Measurements from ENCODE around the gene KRTAP4-1. TPM values are rescaled to one million over a fixed set of nuclear protein-coding genes. Genes with fewer than 3 reads are reported as not detected.
"Not testable (repeated sequence)": the region's sequence is repeated elsewhere in the genome, so short reads cannot be mapped to it uniquely, and the experiment has no call there.

KRTAP4-1 gene
- total RNA-seq, 1 donor from 2014 or later, result not detected

DNA sequence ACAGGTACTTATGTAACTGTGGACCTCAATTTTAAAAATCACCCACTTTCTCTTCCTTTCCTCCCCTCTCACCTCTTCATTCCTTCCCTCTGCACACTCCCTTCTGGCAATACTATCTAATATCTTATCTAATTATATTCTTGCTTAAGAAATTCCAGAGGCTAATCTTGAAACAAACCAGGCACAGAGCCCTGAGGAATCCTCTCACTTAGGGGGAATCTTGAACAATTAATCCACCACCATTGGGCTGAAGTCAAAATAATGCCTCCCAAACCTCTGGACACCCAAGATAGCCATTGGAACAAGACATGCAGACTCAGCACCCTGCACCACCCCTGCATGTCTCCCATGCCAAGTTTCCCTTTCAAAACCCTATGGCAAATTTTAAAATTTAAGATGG lies 43.4 kb downstream of the KRTAP4-1 start:
- Mint-ChIP-seq H3K36me3 (ENCODE audit: insufficient read depth) (peaks cover 4% of the 10 kb centered on the region), H3K27ac (no peak overlapping the region), H3K4me1 (ENCODE audit: low read depth) (no peaks in the 10 kb centered on the region), H3K4me3 (ENCODE audit: low read depth) (no peak overlapping the region), H3K9me3 (ENCODE audit: low read depth) (peaks cover 36% of the 10 kb centered on the region), H3K27me3 (peaks cover 3% of the 10 kb centered on the region)
- TF ChIP-seq, protein P1, sequence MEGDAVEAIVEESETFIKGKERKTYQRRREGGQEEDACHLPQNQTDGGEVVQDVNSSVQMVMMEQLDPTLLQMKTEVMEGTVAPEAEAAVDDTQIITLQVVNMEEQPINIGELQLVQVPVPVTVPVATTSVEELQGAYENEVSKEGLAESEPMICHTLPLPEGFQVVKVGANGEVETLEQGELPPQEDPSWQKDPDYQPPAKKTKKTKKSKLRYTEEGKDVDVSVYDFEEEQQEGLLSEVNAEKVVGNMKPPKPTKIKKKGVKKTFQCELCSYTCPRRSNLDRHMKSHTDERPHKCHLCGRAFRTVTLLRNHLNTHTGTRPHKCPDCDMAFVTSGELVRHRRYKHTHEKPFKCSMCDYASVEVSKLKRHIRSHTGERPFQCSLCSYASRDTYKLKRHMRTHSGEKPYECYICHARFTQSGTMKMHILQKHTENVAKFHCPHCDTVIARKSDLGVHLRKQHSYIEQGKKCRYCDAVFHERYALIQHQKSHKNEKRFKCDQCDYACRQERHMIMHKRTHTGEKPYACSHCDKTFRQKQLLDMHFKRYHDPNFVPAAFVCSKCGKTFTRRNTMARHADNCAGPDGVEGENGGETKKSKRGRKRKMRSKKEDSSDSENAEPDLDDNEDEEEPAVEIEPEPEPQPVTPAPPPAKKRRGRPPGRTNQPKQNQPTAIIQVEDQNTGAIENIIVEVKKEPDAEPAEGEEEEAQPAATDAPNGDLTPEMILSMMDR (IDR thresholded peaks at IDR 0.05; ENCODE audit: unreplicated experiment), result no peak
- DNase-seq (ENCODE audit: low spot score, unreplicated experiment), result no peak

DNA sequence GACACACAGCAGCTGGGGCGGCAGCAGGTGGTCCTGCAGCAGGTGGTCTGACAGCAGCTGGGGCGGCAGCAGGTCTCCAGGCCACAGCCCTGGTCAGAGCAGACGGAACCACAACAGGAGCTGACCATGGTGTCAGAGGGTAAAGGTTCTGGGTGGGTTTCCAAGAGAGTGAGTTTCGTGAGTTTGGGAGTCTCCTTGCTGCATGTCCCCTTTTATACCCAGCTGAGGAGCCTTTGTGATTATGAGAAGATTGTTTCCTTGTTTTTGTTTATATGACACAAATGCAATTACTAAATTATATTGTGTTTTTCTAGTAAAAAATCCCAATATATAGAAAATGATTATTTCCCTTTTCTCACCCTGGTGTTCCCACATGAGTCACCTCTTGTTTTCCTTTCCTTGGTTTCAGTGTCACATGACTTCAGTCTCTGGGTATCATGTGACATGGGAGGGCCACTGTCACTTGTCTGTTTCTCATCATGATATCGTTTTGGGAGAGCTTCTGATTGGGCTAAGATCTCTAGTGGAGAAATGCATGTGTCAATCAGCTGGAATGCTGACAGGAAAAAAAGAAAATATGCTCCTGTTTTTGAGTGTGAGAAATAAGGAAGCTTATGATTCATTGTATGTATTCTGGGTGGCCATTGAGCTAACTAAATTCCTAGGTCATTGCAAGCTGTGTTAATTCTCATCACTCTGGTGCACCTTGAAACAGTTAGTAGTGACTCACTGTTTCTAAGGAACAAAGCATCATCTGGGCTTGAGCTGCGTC lies 44.2 kb downstream of the KRTAP4-1 start, which contains the start of gene KRTAP4-6:
KRTAP4-6 (minus strand) TSS at position 185 of the 772 bp plus-strand sequence; CDS start at position 128, 57 bp downstream.
- Mint-ChIP-seq H3K9me3 (ENCODE audit: low read depth) (peaks cover 36% of the 10 kb centered on the region), H3K27ac (no peak within 1 kb of the TSS), H3K4me3 (ENCODE audit: low read depth) (no peak within 1 kb of the TSS), H3K4me1 (ENCODE audit: low read depth) (no peaks in the 10 kb centered on the region), H3K36me3 (ENCODE audit: insufficient read depth) (peaks cover 4% of the 10 kb centered on the region), H3K27me3 (peaks cover 3% of the 10 kb centered on the region)
- TF ChIP-seq, protein P1 (IDR thresholded peaks at IDR 0.05; ENCODE audit: unreplicated experiment), result no peak
- no peak for DNase-seq (ENCODE audit: low spot score, unreplicated experiment)

DNA sequence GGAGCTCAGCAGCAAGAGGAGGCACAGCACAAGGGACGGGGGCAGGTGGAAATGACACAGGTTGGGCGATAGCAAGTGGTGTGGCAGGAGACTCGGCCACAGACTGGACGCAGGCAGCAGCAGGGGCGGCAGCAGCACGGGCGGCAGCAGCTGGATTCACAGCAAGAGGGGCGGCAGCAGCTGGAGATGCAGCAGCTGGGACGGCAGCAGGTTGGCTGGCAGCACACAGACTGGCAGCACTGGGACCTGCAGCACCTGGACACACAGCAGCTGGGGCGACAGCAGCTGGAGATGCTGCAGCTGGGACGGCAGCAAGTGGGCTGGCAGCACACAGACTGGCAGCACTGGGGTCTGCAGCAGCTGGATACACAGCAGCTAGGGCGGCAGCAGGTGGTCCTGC lies 44.8 kb downstream of the KRTAP4-1 start:
- not testable (repeated sequence) for H3K4me3 Mint-ChIP-seq (ENCODE audit: low read depth); DNase-seq (ENCODE audit: low spot score, unreplicated experiment); H3K27me3 Mint-ChIP-seq; H3K4me1 Mint-ChIP-seq (ENCODE audit: low read depth); H3K36me3 Mint-ChIP-seq (ENCODE audit: insufficient read depth); H3K27ac Mint-ChIP-seq
- peaks cover 36% of the 10 kb centered on the region for H3K9me3 Mint-ChIP-seq (ENCODE audit: low read depth)

Other genes starting within 250 kb of the KRTAP4-1 start
- gene KRT23, start 247.3 kb downstream of the KRTAP4-1 start, total RNA-seq, result 2.1 and 3.8 TPM in 2 replicates
- gene KRT39, start 218.0 kb downstream of the KRTAP4-1 start, total RNA-seq, result not detected in 2 replicates
- 0.13 TPM in 1 of 2 replicates, not detected in the other for gene KRT40, start 200.6 kb downstream of the KRTAP4-1 start, total RNA-seq
- gene KRTAP3-3, start 190.7 kb downstream of the KRTAP4-1 start, total RNA-seq, result not detected in 2 replicates
- not detected in 2 replicates for gene KRTAP3-2, start 185.0 kb downstream of the KRTAP4-1 start, total RNA-seq
- gene KRTAP3-1, start 175.8 kb downstream of the KRTAP4-1 start, total RNA-seq, result not detected in 2 replicates
- not detected in 2 replicates for gene KRTAP1-5, start 157.7 kb downstream of the KRTAP4-1 start, total RNA-seq
- gene KRTAP1-4, start 154.7 kb downstream of the KRTAP4-1 start, total RNA-seq, result not detected in 2 replicates
- gene KRTAP1-3, start 150.0 kb downstream of the KRTAP4-1 start, total RNA-seq, result not detected in 2 replicates
- gene KRTAP1-1, start 143.5 kb downstream of the KRTAP4-1 start, total RNA-seq, result not detected in 2 replicates
- not detected in 2 replicates for gene KRTAP2-1, start 137.6 kb downstream of the KRTAP4-1 start, total RNA-seq
- not detected in 2 replicates for gene KRTAP2-2, start 129.7 kb downstream of the KRTAP4-1 start, total RNA-seq
- gene KRTAP2-3, start 124.8 kb downstream of the KRTAP4-1 start, total RNA-seq, result not detected in 2 replicates
- gene KRTAP2-4, start 119.0 kb downstream of the KRTAP4-1 start, total RNA-seq, result not detected in 2 replicates
- not detected in 2 replicates for gene KRTAP4-7, start 100.8 kb downstream of the KRTAP4-1 start, total RNA-seq
- not detected in 2 replicates for gene KRTAP4-8, start 86.8 kb downstream of the KRTAP4-1 start, total RNA-seq
- not detected in 2 replicates for gene KRTAP4-16, start 82.7 kb downstream of the KRTAP4-1 start, total RNA-seq
- gene KRTAP4-9, start 79.5 kb downstream of the KRTAP4-1 start, total RNA-seq, result not detected in 2 replicates
- gene KRTAP4-11, start 66.5 kb downstream of the KRTAP4-1 start, total RNA-seq, result not detected in 2 replicates
- gene KRTAP4-12, start 60.7 kb downstream of the KRTAP4-1 start, total RNA-seq, result not detected in 2 replicates
- gene KRTAP4-6, start 44.4 kb downstream of the KRTAP4-1 start, total RNA-seq, result not detected in 2 replicates
- gene KRTAP4-5, start 35.1 kb downstream of the KRTAP4-1 start, total RNA-seq, result not detected in 2 replicates
- gene KRTAP4-4, start 24.2 kb downstream of the KRTAP4-1 start, total RNA-seq, result not detected in 2 replicates
- not detected in 2 replicates for gene KRTAP4-3, start 16.7 kb downstream of the KRTAP4-1 start, total RNA-seq
- not detected in 2 replicates for gene KRTAP4-2, start 6.7 kb downstream of the KRTAP4-1 start, total RNA-seq
- gene KRTAP9-1, start 5.0 kb upstream of the KRTAP4-1 start, total RNA-seq, result not detected in 2 replicates
- gene KRTAP9-2, start 41.7 kb upstream of the KRTAP4-1 start, total RNA-seq, result not detected in 2 replicates
- not detected in 2 replicates for gene KRTAP9-3, start 47.5 kb upstream of the KRTAP4-1 start, total RNA-seq
- not detected in 2 replicates for gene KRTAP9-8, start 53.1 kb upstream of the KRTAP4-1 start, total RNA-seq
- gene KRTAP9-4, start 64.8 kb upstream of the KRTAP4-1 start, total RNA-seq, result not detected in 2 replicates
- not detected in 2 replicates for gene KRTAP9-9, start 70.5 kb upstream of the KRTAP4-1 start, total RNA-seq
- gene KRTAP9-6, start 80.5 kb upstream of the KRTAP4-1 start, total RNA-seq, result not detected in 2 replicates
- not detected in 2 replicates for gene KRTAP9-7, start 90.8 kb upstream of the KRTAP4-1 start, total RNA-seq
- gene KRTAP29-1, start 117.9 kb upstream of the KRTAP4-1 start, total RNA-seq, result not detected in 2 replicates
- gene KRTAP16-1, start 124.4 kb upstream of the KRTAP4-1 start, total RNA-seq, result not detected in 2 replicates
- gene KRTAP17-1, start 130.8 kb upstream of the KRTAP4-1 start, total RNA-seq, result not detected in 2 replicates
- gene KRT33A, start 165.9 kb upstream of the KRTAP4-1 start, total RNA-seq, result not detected in 2 replicates
- gene KRT33B, start 184.9 kb upstream of the KRTAP4-1 start, total RNA-seq, result not detected in 2 replicates
- gene KRT34, start 197.4 kb upstream of the KRTAP4-1 start, total RNA-seq, result not detected in 2 replicates
- gene KRT31, start 212.7 kb upstream of the KRTAP4-1 start, total RNA-seq, result not detected in 2 replicates
- not detected in 2 replicates for gene KRT37, start 239.7 kb upstream of the KRTAP4-1 start, total RNA-seq